M059J (cell line): ENCODE results near the gene PRRG2. TPM values are rescaled to one million over a fixed set of nuclear protein-coding genes. Genes with fewer than 3 reads are reported as not detected.
A peak's percentile ranks its signal among the peaks of the same experiment; 100 is the strongest.
"Not testable (repeated sequence)": the region's sequence is repeated elsewhere in the genome, so short reads cannot be mapped to it uniquely, and the experiment has no call there.

ENCODE experiments used
- DNase-seq: peaks from one replicate; pipeline ENCODE4 v3.0.0-alpha.2; 2012; ENCODE audit warnings: low read depth
- total RNA-seq: library from RNA; depleted of rRNA; stranded (reverse); fragments of >200 nt; shearing (Covaris generic); gene quantifications from 2 replicates; pipeline ENCODE4 v1.2.3, GENCODE V29; 2014

Gene PRRG2
- total RNA-seq, 1 experiment from 2014 or later = not detected

DNA sequence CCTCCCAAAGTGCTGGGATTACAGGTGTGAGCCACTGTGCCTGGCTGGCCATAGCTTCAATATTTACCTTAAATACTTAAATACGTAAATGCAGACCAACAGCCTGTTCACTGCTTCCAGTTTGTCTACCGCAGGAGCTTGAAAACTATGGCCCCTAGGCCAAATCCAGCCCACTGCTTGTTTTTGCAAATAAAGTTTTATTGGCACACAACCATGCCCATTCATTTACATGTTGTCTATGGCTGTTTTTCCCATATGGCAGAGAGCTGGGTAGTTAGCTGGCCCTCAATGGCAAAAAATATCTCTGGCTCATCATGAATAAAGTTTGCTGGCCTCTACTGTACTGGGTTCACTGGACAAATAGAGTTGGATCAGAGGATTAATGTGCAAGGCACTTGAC is 21.7 kb downstream of the PRRG2 start:
- DNase-seq = no peak

DNA sequence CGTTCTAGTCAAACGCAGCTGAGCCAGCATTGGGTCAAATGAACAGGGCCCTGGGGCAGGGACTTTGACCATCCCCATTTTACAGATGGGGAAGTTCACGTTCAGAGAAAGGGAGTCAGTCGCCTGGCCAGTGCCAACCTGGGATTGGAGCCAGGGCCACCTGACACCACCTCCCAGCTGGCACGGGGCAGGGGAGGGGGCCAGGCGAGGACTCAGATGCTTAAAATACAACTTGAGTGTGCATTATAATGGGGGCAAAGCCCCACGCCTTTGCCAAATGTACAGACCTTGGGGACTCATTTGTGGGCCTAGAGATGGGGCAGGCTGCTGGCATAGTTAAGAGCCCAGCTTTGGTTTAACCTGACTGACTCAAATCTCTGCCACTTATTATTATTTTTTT is 24.5 kb downstream of the PRRG2 start:
- DNase-seq = no peak

DNA sequence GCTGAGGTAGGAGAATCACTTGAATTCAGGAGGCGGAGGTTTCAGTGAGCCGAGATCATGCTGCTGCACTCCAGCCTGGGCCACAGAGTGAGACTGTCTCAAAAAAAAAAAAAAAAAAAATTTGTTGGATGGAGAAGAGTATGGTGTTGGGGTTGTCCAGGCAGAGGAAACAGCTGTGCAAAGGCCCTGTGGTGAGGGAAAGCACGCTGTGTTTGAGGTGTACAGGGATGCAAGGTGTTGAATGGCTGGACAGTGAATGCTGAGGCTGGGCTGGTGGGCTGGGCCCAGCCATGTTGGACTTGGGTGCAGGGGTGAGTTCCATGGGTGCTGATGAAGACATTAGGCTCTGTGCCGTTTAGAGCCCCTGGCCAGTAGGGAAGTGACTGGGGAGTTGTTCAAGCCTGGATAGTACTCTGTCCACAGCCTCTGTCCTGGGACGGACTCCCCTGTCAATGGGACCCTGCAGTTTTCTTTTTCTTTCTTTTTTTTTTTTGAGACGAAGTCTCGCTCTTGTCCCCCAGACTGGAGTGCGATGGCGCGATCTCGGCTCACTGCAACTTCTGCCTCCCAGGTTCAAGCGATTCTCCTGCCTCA is 28.5 kb downstream of the PRRG2 start:
- no peak for DNase-seq

DNA sequence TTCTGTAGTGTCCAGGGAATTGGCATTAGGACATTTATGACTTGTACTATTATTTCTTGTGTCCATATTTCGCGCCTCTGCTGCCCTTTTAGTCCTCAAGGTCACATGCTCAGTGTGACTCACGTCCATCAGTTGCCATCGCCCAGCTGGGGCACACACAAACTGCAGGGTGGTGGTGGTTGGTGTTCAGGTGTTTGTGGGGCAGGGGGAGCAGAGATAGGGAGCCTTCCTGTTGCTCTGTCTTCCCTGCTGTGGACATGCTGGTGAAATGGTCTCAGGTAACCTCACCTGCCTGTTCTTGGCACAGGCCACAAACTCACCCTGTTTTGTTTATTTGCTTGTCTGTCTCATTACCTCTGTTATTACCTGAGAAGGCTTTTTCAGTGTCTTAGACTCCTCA is 32.3 kb downstream of the PRRG2 start:
- DNase-seq = peak; percentile 73

DNA sequence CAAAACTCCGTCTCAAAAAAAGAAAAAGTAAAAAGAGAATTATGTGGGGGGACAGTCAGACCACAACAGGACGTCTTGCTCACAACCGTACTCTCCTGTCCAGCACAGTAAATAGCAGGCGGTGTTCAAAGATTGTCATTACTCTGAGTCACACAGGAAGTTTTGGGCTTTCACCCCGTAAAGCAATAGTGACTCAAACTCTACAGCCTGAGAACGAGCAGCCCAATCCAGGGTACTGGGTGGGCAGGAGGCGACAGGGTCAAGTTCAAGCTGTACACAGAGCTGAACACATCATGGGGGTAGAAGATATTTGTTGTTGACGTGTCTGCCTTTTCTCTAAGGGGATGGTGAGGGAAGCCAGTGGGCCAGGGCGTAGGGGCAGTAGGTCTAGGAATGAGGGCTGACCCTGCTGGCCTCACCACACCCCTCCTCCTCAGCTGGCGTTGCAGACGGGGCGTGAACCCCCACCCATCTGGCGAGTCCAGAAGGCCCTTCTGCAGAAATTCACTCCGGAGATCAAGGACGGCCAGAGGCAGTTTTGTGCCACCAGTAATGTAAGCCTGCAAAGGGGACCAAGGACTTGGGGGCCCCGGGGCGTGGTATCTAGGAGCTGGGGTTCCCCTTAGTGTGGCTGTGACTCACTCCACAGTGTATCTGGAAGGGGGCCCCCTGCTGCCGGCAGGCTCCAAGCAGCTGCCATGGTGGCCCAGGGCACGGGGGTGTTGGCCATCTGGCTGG is 33.1 kb downstream of the PRRG2 start:
- peak; percentile 94 for DNase-seq

DNA sequence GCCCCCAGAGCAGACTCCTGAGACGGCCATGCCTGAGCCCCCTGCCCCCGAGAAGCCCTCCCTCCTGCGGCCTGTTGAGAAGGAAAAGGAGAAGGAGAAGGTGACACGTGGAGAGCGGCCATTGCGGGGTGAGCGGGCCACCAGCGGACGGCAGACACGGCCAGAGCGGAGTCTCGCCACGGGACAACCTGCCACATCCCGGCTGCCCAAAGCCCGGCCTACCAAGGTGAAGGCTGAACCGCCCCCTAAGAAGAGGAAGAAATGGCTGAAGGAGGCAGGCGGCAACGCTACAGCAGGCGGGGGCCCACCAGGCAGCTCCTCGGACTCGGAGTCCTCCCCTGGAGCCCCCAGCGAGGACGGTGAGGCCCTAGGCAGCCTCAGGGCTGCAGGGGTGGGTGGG is 34.7 kb downstream of the PRRG2 start:
- no peak for DNase-seq

DNA sequence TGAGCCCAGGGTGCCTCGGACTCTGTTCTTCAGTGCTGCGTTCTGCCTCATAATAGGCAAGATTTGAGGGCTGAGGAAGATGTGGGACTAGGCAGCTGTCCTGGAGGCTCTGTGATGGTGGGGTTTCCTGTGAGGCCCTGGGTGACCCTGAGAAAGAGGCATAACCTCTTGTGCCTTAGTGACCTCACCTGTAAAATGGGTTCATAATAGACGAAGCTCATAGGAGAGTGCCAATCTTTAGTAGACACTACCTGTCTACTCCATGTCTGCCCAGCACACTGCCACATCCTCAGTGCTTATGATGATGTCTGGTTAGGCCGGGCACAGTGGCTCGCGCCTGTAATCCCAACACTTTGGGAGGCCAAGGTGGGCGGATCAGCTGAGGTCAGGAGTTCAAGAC is 35.4 kb downstream of the PRRG2 start:
- DNase-seq = no peak

DNA sequence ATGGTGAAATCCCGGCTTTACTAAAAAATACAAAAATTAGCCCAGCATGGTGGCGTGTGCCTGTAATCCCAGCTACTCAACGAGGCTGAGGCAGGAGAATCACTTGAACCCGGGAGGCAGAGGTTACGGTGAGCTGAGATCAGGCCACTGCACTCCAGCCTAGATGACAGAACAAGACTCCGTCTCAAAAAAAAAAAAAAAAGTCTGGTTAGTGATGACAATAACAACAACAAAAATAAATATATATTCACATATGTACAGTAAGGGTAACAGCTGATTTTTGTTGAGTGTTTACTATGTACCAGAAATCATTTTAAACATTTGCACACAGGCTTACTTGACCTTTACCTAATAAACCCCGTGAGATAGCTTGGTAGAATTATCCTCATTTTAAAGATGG is 35.8 kb downstream of the PRRG2 start:
- no peak for DNase-seq

DNA sequence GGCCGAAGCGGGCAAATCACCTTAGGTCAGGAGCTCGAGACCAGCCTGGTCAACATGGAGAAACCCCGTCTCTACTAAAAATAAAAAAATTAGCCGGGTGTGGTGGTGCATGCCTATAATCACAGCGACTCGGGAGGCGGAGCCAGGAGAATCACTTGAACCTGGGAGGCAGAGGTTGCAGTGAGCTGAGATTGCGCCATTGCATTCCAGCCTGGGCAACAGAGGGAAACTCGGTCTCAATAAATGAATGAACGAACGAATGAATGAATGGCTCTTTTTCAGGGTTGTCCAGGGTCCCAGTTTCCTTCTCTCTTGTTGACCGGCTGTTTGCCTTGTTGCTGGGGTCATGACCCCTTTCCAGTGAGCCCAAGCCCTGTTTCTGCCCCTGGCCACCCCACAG is 36.7 kb downstream of the PRRG2 start:
- DNase-seq = not testable (repeated sequence)

DNA sequence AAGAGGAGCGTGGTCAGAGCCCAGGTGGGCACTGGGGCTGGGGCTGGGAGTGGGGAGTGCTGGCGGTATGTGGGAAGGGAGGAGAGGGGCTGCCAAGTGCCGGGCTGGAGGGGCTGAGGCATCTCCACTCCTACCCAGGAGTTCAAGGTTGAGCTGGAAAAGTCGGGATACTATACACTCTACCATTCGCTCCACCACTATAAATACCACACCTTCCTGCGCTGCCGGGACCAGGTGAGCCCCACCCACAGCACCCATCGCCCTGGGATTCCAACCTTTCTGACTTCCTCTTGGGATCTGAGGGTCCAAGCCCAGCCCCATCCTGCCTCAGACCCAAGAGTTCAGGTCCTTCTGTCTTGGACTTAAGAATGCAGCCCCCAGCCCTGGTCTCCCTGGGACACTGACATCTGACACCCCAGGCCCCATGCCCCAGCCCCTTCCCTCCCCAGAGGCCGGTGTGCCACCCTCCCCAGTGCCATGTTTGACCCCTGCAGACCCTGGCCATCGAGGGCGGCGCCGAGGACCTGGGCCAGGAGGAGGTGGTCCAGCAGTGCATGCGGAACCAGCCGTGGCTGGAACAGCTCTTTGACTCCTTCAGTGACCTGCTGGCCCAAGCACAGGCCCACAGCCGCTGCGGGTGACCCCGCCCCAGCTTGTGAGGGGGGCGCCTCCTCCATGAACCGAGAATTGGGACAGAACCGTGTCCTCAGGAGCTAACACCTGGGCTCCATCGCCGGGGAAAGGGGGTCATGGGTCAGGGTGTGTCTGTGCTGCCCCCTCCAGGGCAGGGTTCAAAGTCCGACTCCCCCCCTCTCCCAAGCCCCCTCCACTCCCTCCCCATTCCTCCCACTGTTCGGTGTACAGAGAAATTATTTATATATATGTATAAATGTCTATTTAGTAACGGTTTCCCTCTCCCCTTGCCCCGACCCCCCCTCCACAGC is 44.1 kb downstream of the PRRG2 start:
- DNase-seq = no peak

DNA sequence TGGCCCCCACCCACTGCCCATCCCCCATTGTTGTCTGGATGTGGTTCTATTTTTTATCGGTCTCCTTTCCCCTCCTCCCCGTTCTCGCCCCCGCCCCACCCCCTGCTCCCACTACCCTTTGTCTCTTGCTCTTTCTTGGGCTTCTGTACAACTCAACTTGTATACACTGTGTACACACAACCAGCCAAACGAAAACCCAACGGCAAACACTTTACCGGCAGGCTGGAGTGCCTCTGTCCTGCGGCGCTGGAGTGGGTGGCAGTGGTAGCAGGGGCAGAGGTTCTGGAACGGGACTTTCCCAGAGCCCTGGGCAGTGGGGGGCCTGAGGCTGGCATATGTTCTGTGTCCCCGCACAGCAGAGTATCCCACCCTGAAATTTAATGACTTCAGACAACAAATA is 45.1 kb downstream of the PRRG2 start:
- DNase-seq = no peak

DNA sequence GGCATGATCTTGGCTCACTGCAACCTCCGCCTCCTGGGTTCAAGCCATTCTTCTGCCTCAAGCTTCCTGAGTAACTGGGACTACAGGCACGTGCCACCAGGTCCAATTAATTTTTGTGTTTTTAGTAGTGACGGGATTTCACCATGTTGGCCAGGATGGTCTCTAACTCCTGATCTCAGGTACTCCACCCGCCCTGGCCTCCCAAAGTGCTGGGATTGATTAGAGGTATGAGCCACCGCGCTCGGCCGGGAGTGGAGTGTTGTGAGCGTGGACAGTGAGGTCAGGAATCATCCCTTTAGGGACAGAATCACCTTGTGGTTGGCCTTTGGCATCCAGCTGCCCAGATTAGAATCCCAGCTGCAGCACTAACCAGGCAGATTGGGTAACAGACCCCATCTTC is 48.5 kb downstream of the PRRG2 start:
- DNase-seq = no peak

DNA sequence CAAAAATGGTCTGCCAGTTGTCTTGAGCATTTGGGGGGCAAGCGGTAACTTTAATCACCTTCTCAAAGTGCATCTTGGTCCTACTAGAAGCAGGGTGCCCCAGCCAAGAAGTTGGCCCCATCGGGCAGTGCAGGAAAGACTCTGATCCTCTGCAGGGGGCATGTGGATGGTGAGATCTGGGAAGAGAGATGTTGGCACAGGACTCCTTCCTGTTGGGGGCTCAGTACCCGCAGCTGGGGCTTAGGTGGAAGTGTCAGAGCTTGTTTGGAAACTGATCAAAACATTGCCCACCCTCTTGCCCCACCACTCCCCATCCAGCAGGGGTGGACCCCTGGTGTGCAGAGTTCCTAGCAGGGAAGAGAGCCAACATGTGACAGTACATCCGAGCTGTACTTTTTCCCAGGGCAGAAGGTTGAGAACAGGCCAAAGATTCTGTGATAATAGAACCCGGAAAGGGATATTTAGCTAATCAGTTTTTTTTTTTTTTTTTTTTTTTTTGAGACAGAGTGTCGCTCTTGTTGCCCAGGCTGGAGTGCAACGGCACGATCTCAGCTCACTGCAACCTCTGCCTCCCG is 50.0 kb downstream of the PRRG2 start:
- DNase-seq = peak; percentile 31

DNA sequence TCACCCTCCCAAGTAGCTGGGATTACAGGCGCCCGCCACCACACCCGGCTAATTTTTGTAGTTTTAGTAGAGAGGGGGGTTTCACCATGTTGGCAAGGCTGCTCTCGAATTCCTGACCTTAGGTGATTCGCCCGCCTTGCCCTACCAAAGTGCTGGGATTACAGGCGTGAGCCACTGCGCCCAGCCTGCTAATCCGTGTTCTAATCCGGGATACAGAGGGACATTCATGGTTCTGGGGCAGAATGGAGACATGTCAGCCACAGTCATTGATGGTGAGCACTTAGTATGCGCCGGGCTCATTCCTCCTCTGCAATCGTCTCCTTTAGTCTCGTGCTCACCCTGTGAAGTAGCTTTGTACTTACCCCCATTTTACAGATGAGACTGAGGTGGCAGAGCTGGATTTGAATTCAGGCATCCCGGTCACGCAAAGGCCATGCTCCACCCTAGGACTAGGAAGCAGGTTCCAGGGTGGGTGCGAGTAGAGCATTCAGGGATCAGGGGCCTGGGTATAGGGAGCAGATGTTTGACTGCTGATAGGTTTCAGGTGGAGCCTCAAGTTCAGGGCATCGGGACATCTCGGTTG is 50.6 kb downstream of the PRRG2 start:
- DNase-seq = no peak

DNA sequence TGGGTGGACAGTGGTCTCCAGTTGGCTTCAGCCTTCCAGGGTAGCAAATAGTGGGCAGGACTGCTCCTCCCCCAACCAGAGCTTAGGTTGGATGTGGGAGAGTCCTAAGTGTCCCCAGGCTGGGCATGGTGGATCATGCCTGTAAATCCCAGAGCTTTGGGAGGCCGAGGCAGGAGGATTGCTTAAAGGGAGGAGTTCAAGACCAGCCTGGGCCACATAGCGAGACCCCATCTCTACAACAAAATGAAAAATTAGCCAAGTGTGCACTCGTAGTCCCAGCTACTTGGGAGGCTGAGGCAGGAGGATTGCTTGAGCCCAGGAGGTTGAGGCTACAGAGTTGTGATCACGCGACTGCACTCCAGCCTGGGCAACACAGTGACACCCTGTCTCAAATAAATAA is 51.5 kb downstream of the PRRG2 start:
- no peak for DNase-seq

DNA sequence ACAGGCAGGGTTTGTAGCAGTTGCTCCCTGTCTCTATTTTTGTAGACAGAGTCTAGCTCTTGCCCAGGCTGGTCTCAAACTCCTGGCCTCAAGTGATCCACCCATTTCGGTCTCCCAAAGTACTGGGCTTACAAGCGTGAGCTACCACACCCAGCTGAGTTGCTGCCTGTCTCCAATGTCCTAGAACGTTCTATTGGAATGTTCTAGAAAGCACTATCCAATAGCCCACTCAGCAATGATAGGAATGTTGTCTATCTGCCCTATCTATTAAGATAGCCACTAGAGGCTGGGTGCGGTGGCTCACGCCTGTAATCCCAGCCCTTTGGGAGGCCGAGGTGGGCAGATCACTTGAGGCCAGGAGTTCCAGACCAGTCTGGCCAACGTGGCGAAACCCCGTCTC is 52.2 kb downstream of the PRRG2 start:
- DNase-seq = not testable (repeated sequence)

DNA sequence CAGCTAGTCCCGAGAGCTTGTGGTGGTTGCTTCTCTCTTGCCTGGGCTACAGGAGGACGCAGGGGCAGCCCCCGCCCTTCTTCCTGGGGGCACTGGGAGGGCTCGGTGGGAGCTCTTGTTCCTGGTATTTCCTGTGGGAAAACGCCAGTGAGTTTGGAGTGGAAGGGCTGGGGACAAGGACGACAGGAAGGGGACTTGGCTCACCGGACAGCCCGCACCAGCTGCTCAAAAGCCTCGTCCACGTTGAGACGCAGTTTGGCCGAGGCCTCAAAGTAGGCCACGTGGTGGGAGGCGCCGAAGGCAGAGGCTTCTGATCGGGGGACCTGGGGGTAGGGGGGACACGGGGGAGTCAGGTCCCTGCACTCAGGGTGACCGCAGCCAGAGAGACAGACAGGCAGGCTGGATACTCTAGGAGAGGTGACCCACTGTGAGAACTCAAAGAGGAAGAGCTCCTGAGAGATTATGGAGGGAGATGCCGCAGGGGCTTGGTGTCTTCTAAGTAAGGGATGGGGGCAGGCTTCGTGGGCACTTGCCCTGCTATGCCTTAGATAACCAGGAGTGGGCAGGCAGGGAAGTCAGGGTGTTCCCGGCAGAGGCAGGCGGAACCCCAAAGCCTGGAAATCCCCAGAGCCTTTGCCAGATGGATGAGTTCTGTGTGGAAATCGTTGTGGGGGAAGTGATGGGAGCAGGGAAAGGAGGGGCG is 54.6 kb downstream of the PRRG2 start:
- DNase-seq = peak; percentile 29

DNA sequence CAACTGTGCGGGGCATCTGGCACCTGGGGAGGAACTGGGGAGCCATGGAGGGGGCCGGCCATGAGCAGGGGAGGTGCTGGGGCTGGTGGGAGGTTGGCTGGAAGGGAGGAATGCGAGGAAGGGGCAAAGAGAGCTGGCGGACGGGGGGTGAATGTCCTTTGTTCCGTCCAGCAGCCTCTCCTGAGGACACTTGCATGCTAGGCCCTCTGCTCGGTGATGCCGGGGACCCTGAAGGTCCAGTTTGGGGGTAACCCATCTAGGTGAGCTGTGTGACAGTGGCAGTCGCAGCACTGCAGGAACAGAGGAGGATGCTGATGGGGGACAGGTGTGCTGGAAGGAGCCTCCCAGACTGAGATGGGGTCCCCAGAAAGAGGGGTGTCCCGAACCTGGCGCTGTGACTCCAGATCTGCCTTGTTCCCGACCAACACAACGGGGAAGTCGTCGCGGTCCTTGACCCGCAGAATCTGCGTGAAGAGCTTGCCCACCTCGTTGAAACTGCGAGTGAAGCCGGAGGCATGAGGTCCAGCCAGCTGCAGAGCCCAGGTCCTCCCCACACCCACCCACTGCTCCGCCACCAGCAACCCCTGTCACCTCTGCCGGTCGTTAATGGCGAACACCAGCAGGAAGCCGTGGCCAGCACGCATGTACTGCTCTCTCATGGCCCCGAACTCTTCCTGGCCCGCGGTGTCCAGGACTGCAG is 55.3 kb downstream of the PRRG2 start:
- no peak for DNase-seq

DNA sequence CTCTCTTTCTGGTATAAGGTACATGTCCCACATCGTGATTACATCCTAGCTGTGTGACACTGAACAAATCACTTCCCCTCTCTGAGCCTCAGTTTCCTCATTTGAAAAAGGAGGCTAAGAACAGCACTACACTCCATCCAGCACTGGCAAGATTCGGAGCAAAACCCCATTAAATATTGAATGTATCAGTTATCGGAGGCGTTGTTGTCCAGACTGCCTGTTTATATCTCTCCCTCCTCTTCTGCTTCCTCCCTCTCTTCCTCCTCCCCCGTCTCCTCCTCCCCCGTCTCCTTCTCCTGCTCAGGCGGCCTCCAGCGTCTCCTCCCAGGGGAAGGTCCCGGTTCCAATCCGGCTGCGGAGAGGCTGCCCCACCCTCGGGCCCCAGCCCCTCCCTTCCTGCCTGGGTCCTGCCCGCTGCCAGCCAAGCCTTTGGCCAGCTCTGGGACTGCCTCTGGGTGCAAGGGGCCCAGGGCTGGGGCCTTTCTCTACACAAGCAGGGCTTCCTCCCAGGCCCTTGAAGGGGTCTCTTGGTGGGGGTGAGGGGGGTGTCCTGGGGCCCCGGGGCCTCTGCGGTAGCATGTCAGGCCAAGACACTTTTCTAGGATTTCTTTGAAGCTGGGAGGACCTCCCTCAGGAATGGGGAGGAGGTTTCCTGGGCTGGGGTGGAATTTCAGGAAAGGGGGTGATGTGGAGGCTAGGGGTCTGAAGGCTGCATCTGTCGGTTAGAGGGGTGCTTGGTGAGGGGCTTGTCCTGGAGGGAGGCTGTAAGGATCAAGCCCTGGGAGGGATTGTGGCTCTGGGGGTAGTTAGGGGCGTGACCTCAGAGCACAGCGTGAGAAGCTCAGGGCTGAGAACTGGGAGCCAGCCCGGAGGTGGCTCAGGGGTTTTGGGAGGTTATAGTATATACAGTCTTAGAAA is 57.0 kb downstream of the PRRG2 start:
- peak; percentile 63 for DNase-seq
